ENCODE data around the gene EZH1.
A peak's percentile ranks its signal among the peaks of the same experiment; 100 is the strongest.

The EZH1 gene

GRCh38 chr17:42686520-42687128, 58.2 kb downstream of the EZH1 start:
- no peak for DNase-seq (ENCODE audit: low spot score)
- H2BK15ac ChIP-seq (ENCODE audit: low read length), result no peak overlapping the region
- no peak overlapping the region for H2AFZ ChIP-seq (ENCODE audit: low read length)
- peaks cover 29 to 76% of the 10 kb centered on the region in 2 donors for H3K36me3 ChIP-seq (replicated peaks in 1 of 2; ENCODE audit: control insufficient read depth in 2 of 2, insufficient read depth in 2 of 2, low read length in 2 of 2)
- no peak overlapping the region for H3K14ac ChIP-seq (ENCODE audit: low read length)
- H3K27me3 ChIP-seq (ENCODE audit: control insufficient read depth in 3 of 3, insufficient read depth in 3 of 3, low read depth in 1 of 3, low read length in 3 of 3), result peaks cover 0 to 3% (median 0%) of the 10 kb centered on the region in 3 experiments
- no peak overlapping the region for H3K4ac ChIP-seq (ENCODE audit: low read length)
- H3K18ac ChIP-seq (ENCODE audit: low read length), result no peak overlapping the region
- H3K27ac ChIP-seq (replicated peaks; ENCODE audit: low read length), result no peak overlapping the region
- H4K8ac ChIP-seq (ENCODE audit: low read depth, low read length), result no peak overlapping the region
- no peak overlapping the region for H2AK5ac ChIP-seq (ENCODE audit: low read depth, low read length)
- no peak overlapping the region for H2BK12ac ChIP-seq (ENCODE audit: low read length)
- no peak overlapping the region for H3K4me3 ChIP-seq (ENCODE audit: low read length in 2 of 2)
- H2BK120ac ChIP-seq (ENCODE audit: low read depth, low read length), result no peak overlapping the region
- WGBS, 2 donors (ENCODE audit: extremely low coverage in 2 of 2, insufficient read length in 2 of 2, insufficient replicate concordance in 1 of 2), result no CpG with 5 or more reads among the region's 32 CpGs
- no peak overlapping the region for H3K4me2 ChIP-seq (ENCODE audit: insufficient read depth, low read length, poor library complexity, severe bottlenecking)
- H3K9ac ChIP-seq (ENCODE audit: low read depth, low read length, poor library complexity), result no peak overlapping the region
- H4K91ac ChIP-seq (ENCODE audit: low read depth, low read length, poor library complexity), result no peak overlapping the region
- H3K79me1 ChIP-seq (ENCODE audit: low read depth, low read length), result peaks cover 1% of the 10 kb centered on the region
- H3K23ac ChIP-seq (ENCODE audit: low read depth, low read length, poor library complexity), result peak overlapping the region; percentile 69
- H3K4me1 ChIP-seq (ENCODE audit: control insufficient read depth in 2 of 2, insufficient read depth in 1 of 2, low read depth in 1 of 2, low read length in 2 of 2), result peaks cover 4 to 7% of the 10 kb centered on the region in 2 donors
- no peaks in the 10 kb centered on the region for H3K9me3 ChIP-seq (replicated peaks in 1 of 2; ENCODE audit: control insufficient read depth in 2 of 2, insufficient read depth in 1 of 2, low read depth in 1 of 2, low read length in 2 of 2)
- no peak overlapping the region for H2BK5ac ChIP-seq (ENCODE audit: low read length)

- H2AK5ac ChIP-seq (ENCODE audit: low read depth, low read length), result no peak overlapping the region
- no CpG with 5 or more reads among the region's 14 CpGs for WGBS, 2 donors (ENCODE audit: extremely low coverage in 2 of 2, insufficient read length in 2 of 2, insufficient replicate concordance in 1 of 2)
- H4K91ac ChIP-seq (ENCODE audit: low read depth, low read length, poor library complexity), result no peak overlapping the region
- H3K9ac ChIP-seq (ENCODE audit: low read depth, low read length, poor library complexity), result no peak overlapping the region
- no peak overlapping the region for H3K4ac ChIP-seq (ENCODE audit: low read length)
- no peak overlapping the region for H3K4me2 ChIP-seq (ENCODE audit: insufficient read depth, low read length, poor library complexity, severe bottlenecking)
- no peak overlapping the region for H2AFZ ChIP-seq (ENCODE audit: low read length)
- no peak overlapping the region for H2BK12ac ChIP-seq (ENCODE audit: low read length)
- no peak overlapping the region for H3K27ac ChIP-seq (replicated peaks; ENCODE audit: low read length)
- H3K4me1 ChIP-seq (ENCODE audit: control insufficient read depth in 2 of 2, insufficient read depth in 1 of 2, low read depth in 1 of 2, low read length in 2 of 2), result peaks cover 6 to 7% of the 10 kb centered on the region in 2 donors
- H3K27me3 ChIP-seq (ENCODE audit: control insufficient read depth in 3 of 3, insufficient read depth in 3 of 3, low read depth in 1 of 3, low read length in 3 of 3), result peaks cover 0 to 3% (median 0%) of the 10 kb centered on the region in 3 experiments
- H4K8ac ChIP-seq (ENCODE audit: low read depth, low read length), result no peak overlapping the region
- no peak overlapping the region for H2BK15ac ChIP-seq (ENCODE audit: low read length)
- no peak overlapping the region for H3K18ac ChIP-seq (ENCODE audit: low read length)
- no peak overlapping the region for H3K4me3 ChIP-seq (ENCODE audit: low read length in 2 of 2)
- DNase-seq (ENCODE audit: low spot score), result no peak
- no peaks in the 10 kb centered on the region for H3K9me3 ChIP-seq (replicated peaks in 1 of 2; ENCODE audit: control insufficient read depth in 2 of 2, insufficient read depth in 1 of 2, low read depth in 1 of 2, low read length in 2 of 2)
- no peak overlapping the region for H3K14ac ChIP-seq (ENCODE audit: low read length)
- peaks cover 1% of the 10 kb centered on the region for H3K79me1 ChIP-seq (ENCODE audit: low read depth, low read length)
- peak overlapping the region; percentile 77 for H3K23ac ChIP-seq (ENCODE audit: low read depth, low read length, poor library complexity)
- no peak overlapping the region for H2BK120ac ChIP-seq (ENCODE audit: low read depth, low read length)
- H3K36me3 ChIP-seq (replicated peaks in 1 of 2; ENCODE audit: control insufficient read depth in 2 of 2, insufficient read depth in 2 of 2, low read length in 2 of 2), result peaks cover 24 to 68% of the 10 kb centered on the region in 2 donors
- no peak overlapping the region for H2BK5ac ChIP-seq (ENCODE audit: low read length)
Observed at GRCh38 chr17:42685831-42686230, 59.0 kb downstream of the EZH1 start.

GRCh38 chr17:42684929-42685556, 59.8 kb downstream of the EZH1 start:
- WGBS, 2 donors (ENCODE audit: extremely low coverage in 2 of 2, insufficient read length in 2 of 2, insufficient replicate concordance in 1 of 2), result no CpG with 5 or more reads among the region's 50 CpGs
- Histone ChIP-seq H3K23ac (ENCODE audit: low read depth, low read length, poor library complexity) (peak overlapping the region; percentile 62), H3K79me1 (ENCODE audit: low read depth, low read length) (peaks cover 1% of the 10 kb centered on the region), H3K14ac (ENCODE audit: low read length) (no peak overlapping the region), H3K4me3 (ENCODE audit: low read length in 2 of 2) (peak overlapping the region in 1 of 2 donors; percentile 49), H3K4me2 (ENCODE audit: insufficient read depth, low read length, poor library complexity, severe bottlenecking) (no peak overlapping the region), H3K4ac (ENCODE audit: low read length) (no peak overlapping the region), H4K8ac (ENCODE audit: low read depth, low read length) (peak overlapping the region; percentile 48), H2BK120ac (ENCODE audit: low read depth, low read length) (no peak overlapping the region), H2AK5ac (ENCODE audit: low read depth, low read length) (no peak overlapping the region), H2BK5ac (ENCODE audit: low read length) (no peak overlapping the region), H3K9ac (ENCODE audit: low read depth, low read length, poor library complexity) (peak overlapping the region; percentile 79), H3K4me1 (ENCODE audit: control insufficient read depth in 2 of 2, insufficient read depth in 1 of 2, low read depth in 1 of 2, low read length in 2 of 2) (peaks cover 12% of the 10 kb centered on the region in 2 donors), H2AFZ (ENCODE audit: low read length) (no peak overlapping the region), H3K27me3 (ENCODE audit: control insufficient read depth in 3 of 3, insufficient read depth in 3 of 3, low read depth in 1 of 3, low read length in 3 of 3) (peaks cover 0 to 6% (median 0%) of the 10 kb centered on the region in 3 experiments), H3K36me3 (replicated peaks in 1 of 2; ENCODE audit: control insufficient read depth in 2 of 2, insufficient read depth in 2 of 2, low read length in 2 of 2) (peaks cover 20 to 60% of the 10 kb centered on the region in 2 donors), H3K9me3 (replicated peaks in 1 of 2; ENCODE audit: control insufficient read depth in 2 of 2, insufficient read depth in 1 of 2, low read depth in 1 of 2, low read length in 2 of 2) (no peaks in the 10 kb centered on the region), H4K91ac (ENCODE audit: low read depth, low read length, poor library complexity) (peak overlapping the region; percentile 75), H3K27ac (replicated peaks; ENCODE audit: low read length) (no peak overlapping the region), H2BK12ac (ENCODE audit: low read length) (no peak overlapping the region), H2BK15ac (ENCODE audit: low read length) (no peak overlapping the region), H3K18ac (ENCODE audit: low read length) (peak overlapping the region; percentile 58)
- no peak for DNase-seq (ENCODE audit: low spot score)

- Histone ChIP-seq H3K14ac (ENCODE audit: low read length) (no peak overlapping the region), H3K4me3 (ENCODE audit: low read length in 2 of 2) (peak overlapping the region; percentile 80 to 85), H3K18ac (ENCODE audit: low read length) (peak overlapping the region; percentile 8), H3K79me1 (ENCODE audit: low read depth, low read length) (peaks cover 1% of the 10 kb centered on the region), H2BK15ac (ENCODE audit: low read length) (no peak overlapping the region), H3K4me1 (ENCODE audit: control insufficient read depth in 2 of 2, insufficient read depth in 1 of 2, low read depth in 1 of 2, low read length in 2 of 2) (peaks cover 15 to 22% of the 10 kb centered on the region in 2 donors), H3K27me3 (ENCODE audit: control insufficient read depth in 3 of 3, insufficient read depth in 3 of 3, low read depth in 1 of 3, low read length in 3 of 3) (peaks cover 0 to 6% (median 0%) of the 10 kb centered on the region in 3 experiments), H2BK120ac (ENCODE audit: low read depth, low read length) (no peak overlapping the region), H3K4ac (ENCODE audit: low read length) (no peak overlapping the region), H3K4me2 (ENCODE audit: insufficient read depth, low read length, poor library complexity, severe bottlenecking) (peak overlapping the region; percentile 92), H2BK5ac (ENCODE audit: low read length) (no peak overlapping the region), H3K9me3 (replicated peaks in 1 of 2; ENCODE audit: control insufficient read depth in 2 of 2, insufficient read depth in 1 of 2, low read depth in 1 of 2, low read length in 2 of 2) (no peaks in the 10 kb centered on the region), H3K27ac (replicated peaks; ENCODE audit: low read length) (no peak overlapping the region), H2AK5ac (ENCODE audit: low read depth, low read length) (peak overlapping the region; percentile 7), H3K23ac (ENCODE audit: low read depth, low read length, poor library complexity) (no peak overlapping the region), H4K91ac (ENCODE audit: low read depth, low read length, poor library complexity) (no peak overlapping the region), H3K36me3 (replicated peaks in 1 of 2; ENCODE audit: control insufficient read depth in 2 of 2, insufficient read depth in 2 of 2, low read length in 2 of 2) (peaks cover 18 to 46% of the 10 kb centered on the region in 2 donors), H4K8ac (ENCODE audit: low read depth, low read length) (no peak overlapping the region), H3K9ac (ENCODE audit: low read depth, low read length, poor library complexity) (no peak overlapping the region), H2AFZ (ENCODE audit: low read length) (no peak overlapping the region), H2BK12ac (ENCODE audit: low read length) (no peak overlapping the region)
- WGBS, 2 donors (ENCODE audit: extremely low coverage in 2 of 2, insufficient read length in 2 of 2, insufficient replicate concordance in 1 of 2), result no CpG with 5 or more reads among the region's 25 CpGs
- DNase-seq (ENCODE audit: low spot score), result no peak
Observed at GRCh38 chr17:42683407-42684034, 61.3 kb downstream of the EZH1 start.
